Spleen (tissue), 11 donors: Measurements from ENCODE around the gene TNPO3. TPM values are rescaled to one million over a fixed set of nuclear protein-coding genes. Genes with fewer than 3 reads are reported as not detected.

Experiments used
- DNase-seq: peaks from one replicate; pipeline ENCODE4 v3.0.0-alpha.2; 2020
- H3K27ac ChIP-seq, 8 donors: fragments of 200-600 bp; sonication (generic) in 7 of 8; 1 replicate in 4 of 8; 2 replicates in 4 of 8; pipeline versions ENCODE4 v1.5.0 to v1.8.0; 2016 to 2021; ENCODE audit warnings: inconsistent platforms in 4 of 8, mild to moderate bottlenecking in 4 of 8, moderate library complexity in 1 of 8
- H3K27me3 ChIP-seq, 7 donors: fragments of 200-600 bp; sonication (generic) in 6 of 7; replicated peaks in 1 of 7; 1 replicate in 4 of 7; 2 replicates in 3 of 7; pipeline versions ENCODE4 v1.5.0 to v1.8.0; 2016 to 2021; ENCODE audit warnings: inconsistent platforms in 3 of 7, mild to moderate bottlenecking in 1 of 7
- H3K36me3 ChIP-seq, 6 donors: fragments of 200-600 bp; sonication (generic) in 5 of 6; 1 replicate in 4 of 6; 2 replicates in 2 of 6; pipeline versions ENCODE4 v1.5.0 to v1.8.0; 2016 to 2021; ENCODE audit warnings: inconsistent platforms in 2 of 6
- H3K4me1 ChIP-seq, 6 donors: fragments of 200-600 bp; sonication (generic) in 5 of 6; 1 replicate in 3 of 6; 2 replicates in 3 of 6; pipeline versions ENCODE4 v1.5.0 to v1.8.0; 2016 to 2021; ENCODE audit warnings: inconsistent platforms in 3 of 6
- H3K4me3 ChIP-seq, 8 donors: fragments of 200-600 bp; sonication (generic) in 7 of 8; 1 replicate in 4 of 8; 2 replicates in 4 of 8; pipeline versions ENCODE4 v1.5.0 to v1.8.0; 2016 to 2021; ENCODE audit warnings: inconsistent platforms in 4 of 8, mild to moderate bottlenecking in 4 of 8, moderate library complexity in 2 of 8
- H3K9me3 ChIP-seq, 8 donors: fragments of 200-600 bp; sonication (generic) in 7 of 8; 1 replicate in 4 of 8; 2 replicates in 4 of 8; pipeline versions ENCODE4 v1.5.0 to v1.8.0; 2016 to 2021; ENCODE audit warnings: inconsistent platforms in 4 of 8
- POLR2A ChIP-seq, 3 donors: fragments of 450-650 bp; IDR thresholded peaks; one replicate each; pipeline ENCODE4 v1.5.1; 2017; ENCODE audit warnings: antibody characterized with exemption in 3 of 3, mild to moderate bottlenecking in 1 of 3
- POLR2AphosphoS5 ChIP-seq, 3 donors: sonication (generic); formaldehyde crosslinking; IDR thresholded peaks; one replicate each; pipeline ENCODE4 v1.5.1; 2017; ENCODE audit warnings: antibody characterized with exemption in 3 of 3
- WGBS, 5 donors: extraction: QIAGEN DNeasy Blood & Tissue Kit in 3 of 5; methylation state at CpG; one replicate each; pipeline versions ENCODE4 v1.1.5 to v1.1.7; 2013 to 2018; 5-methylcytosine and 5-hydroxymethylcytosine counted together
- intact Hi-C: fragments of 100-400 bp; cut with DNase I; formaldehyde crosslinking; loops from one replicate; pipeline ENCODE4 v1.15.0; 2023; ENCODE audit warnings: low total_unique reads
- polyA plus RNA-seq, 3 donors: library from polyadenylated mRNA; stranded (reverse); fragments of 200-250 nt; gene quantifications; one replicate each; pipeline ENCODE4 v1.2.1, GENCODE V29; 2013
- total RNA-seq, 7 donors: library from RNA; depleted of rRNA in 3 of 7; stranded (reverse); fragments of >200 nt in 3 of 7; fragmentation: NEBNext Ultra II Directional in 4 of 7; extraction: Animal tissue kit (Norgen Biotek cat#: 25700) in 4 of 7; gene quantifications; one replicate each; pipeline versions ENCODE4 v1.1.0 to v1.2.1, GENCODE V29; 2016 to 2021
- TF ChIP-seq, protein P1 (sequence below), 11 experiments: fragments of 200-600 bp in 7 of 11; fragments of 450-650 bp in 4 of 11; sonication (generic) in 4 of 11; IDR thresholded peaks in 8 of 11; conservative IDR thresholded peaks in 3 of 11; 1 replicate in 7 of 11; 2 replicates in 4 of 11; pipeline versions ENCODE4 v1.4.0 to v1.8.0; 2016 to 2021; ENCODE audit warnings: antibody characterized with exemption in 11 of 11, inconsistent platforms in 4 of 11, mild to moderate bottlenecking in 1 of 11
- donor health status: healthy with polysubstance abuse.
- donor health status: DM: no; HTN: no; CAD: no; lungs with moderate emphysema.
- donor health status: DM: no; HTN: no; CAD: no.
- donor health status: Bipolar disorder and iron deficiency.
- donor health status: healthy.
- donor health status: DM: no; HTN: no; CAD: no.
- donor health status: DM: yes; HTN: yes; CAD: no.

TNPO3 gene
- total and polyA plus RNA-seq, 10 donors: 11.2 to 49.0 (median 35.1) TPM

DNA sequence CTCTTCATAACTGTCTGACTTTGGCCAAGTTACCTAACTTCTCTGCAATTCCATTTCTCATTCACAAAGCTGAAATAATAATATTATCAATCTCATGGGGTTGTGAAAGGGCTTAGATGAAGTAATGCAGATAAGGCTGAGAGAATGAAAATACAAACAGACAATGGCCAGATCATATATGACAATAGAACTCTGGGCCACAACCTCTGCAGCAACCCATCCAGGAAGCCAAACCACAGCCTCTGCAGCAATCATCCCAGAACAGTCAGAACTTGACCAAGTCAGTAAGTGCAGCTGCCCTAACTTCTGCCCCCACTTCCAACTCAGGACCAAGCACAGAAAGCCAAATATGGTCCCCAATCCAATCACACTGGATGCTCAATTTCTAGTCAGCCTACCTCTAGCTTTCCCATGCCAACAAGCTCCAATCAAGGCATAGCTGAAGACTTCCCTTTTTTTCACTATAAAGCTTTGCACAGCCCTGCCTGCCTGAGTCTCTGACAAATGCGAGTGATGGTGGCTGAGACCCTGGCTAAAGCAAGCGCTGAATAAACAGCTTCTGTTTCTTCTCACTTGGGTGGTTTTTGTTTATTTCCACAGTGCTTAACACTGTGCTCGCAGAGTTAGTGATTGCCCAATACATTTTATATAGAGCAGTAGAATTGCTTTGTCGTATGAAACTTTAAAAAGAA, 34.8 kb upstream of the TNPO3 start:
- Histone ChIP-seq H3K27me3 (no peaks in the 10 kb centered on the region), H3K27ac (peak overlapping the region in 5 of 8 donors; percentile 26 to 75 (median 65)), H3K4me1 (peaks cover 0 to 35% (median 16%) of the 10 kb centered on the region in 6 donors), H3K4me3 (no peak overlapping the region), H3K36me3 (no peaks in the 10 kb centered on the region), H3K9me3 (no peaks in the 10 kb centered on the region)
- TF ChIP-seq POLR2A (IDR thresholded peaks at IDR 0.05) (no peak), POLR2AphosphoS5 (IDR thresholded peaks at IDR 0.05) (peak in 1 of 3 donors; percentile 8)
- TF ChIP-seq, protein P1, sequence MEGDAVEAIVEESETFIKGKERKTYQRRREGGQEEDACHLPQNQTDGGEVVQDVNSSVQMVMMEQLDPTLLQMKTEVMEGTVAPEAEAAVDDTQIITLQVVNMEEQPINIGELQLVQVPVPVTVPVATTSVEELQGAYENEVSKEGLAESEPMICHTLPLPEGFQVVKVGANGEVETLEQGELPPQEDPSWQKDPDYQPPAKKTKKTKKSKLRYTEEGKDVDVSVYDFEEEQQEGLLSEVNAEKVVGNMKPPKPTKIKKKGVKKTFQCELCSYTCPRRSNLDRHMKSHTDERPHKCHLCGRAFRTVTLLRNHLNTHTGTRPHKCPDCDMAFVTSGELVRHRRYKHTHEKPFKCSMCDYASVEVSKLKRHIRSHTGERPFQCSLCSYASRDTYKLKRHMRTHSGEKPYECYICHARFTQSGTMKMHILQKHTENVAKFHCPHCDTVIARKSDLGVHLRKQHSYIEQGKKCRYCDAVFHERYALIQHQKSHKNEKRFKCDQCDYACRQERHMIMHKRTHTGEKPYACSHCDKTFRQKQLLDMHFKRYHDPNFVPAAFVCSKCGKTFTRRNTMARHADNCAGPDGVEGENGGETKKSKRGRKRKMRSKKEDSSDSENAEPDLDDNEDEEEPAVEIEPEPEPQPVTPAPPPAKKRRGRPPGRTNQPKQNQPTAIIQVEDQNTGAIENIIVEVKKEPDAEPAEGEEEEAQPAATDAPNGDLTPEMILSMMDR (IDR thresholded peaks at IDR 0.05 in 8 of 11, conservative IDR thresholded peaks at IDR 0.05 in 3 of 11): no peak
- no peak for DNase-seq
- 23 to 39% (median 31%) methylated on average over 4 of the region's 4 CpGs for WGBS, 5 donors
- intact Hi-C loops: loop anchor here (5.0 kb wide), 1 partner anchor 187 kb away; no protein-coding TSS in a partner anchor

DNA sequence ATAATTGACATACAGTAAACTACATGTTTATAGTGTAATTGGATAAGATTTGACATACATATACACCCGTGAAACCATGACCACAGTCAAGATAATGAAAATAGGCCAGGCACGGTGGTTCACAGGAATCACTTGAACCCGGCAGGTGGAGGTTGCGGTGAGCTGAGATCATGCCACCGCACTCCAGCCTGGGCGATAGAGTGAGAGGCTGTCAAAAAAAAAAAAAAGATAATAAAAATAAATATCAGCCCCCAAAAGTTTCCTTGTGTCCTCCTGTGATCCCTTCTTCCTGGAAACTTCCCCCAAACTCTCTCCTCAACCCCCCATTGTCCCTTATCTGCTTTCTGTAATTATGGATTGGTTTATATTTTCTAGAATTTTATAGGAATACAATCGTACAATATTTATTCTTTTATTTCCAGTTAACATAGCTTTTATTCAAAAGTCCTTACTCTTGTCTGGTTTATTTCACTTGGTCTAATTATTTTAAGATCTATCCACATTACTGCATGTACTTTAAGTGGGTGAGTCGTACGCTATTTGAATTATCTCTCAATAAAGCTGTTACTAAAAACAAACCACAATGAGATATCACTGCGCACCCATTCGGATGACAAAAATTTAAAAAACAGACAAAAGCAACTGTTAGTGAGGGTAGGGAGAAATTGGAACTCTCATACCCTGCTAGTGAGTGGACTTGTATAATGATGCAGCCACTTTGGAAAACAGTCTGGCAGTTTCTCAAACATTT, 30.1 kb upstream of the TNPO3 start:
- TF ChIP-seq POLR2A (IDR thresholded peaks at IDR 0.05): no peak
- TF ChIP-seq POLR2AphosphoS5 (IDR thresholded peaks at IDR 0.05): no peak
- TF ChIP-seq, protein P1 (IDR thresholded peaks at IDR 0.05 in 8 of 11, conservative IDR thresholded peaks at IDR 0.05 in 3 of 11): no peak
- intact Hi-C loops: no loop called here
- H3K36me3 ChIP-seq: no peaks in the 10 kb centered on the region
- no peaks in the 10 kb centered on the region for H3K9me3 ChIP-seq
- WGBS, 5 donors: 85 to 93% (median 89%) methylated on average over 11 of the region's 11 CpGs
- peaks cover 0 to 11% (median 3%) of the 10 kb centered on the region in 6 donors for H3K4me1 ChIP-seq
- no peak overlapping the region for H3K4me3 ChIP-seq
- DNase-seq: no peak
- H3K27ac ChIP-seq: no peak overlapping the region
- no peaks in the 10 kb centered on the region for H3K27me3 ChIP-seq

DNA sequence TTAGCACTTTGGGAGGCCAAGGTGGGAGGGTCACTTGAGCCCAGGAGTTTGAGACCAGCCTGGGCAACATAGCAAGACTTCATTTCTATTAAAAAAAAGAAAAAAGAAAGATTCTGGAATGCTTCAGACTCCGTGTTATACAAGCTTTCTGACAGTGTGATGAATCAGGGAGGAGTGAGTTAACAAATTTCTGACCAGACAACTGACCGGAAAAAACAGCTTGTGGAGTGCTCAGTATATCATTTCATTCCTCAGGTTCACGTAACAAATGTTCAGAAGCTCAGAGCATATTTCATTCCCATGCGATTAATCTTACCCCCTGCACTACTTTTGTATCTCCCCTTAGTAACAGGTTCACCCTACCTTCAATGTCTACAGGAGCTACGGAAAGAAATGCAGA, 28.6 kb upstream of the TNPO3 start:
- Histone ChIP-seq H3K9me3 (no peaks in the 10 kb centered on the region), H3K27ac (peak overlapping the region in 2 of 8 donors; percentile 68 to 76), H3K27me3 (no peaks in the 10 kb centered on the region), H3K36me3 (no peaks in the 10 kb centered on the region), H3K4me3 (no peak overlapping the region), H3K4me1 (no peaks in the 10 kb centered on the region)
- intact Hi-C loops: no loop called here
- TF ChIP-seq, protein P1 (IDR thresholded peaks at IDR 0.05 in 8 of 11, conservative IDR thresholded peaks at IDR 0.05 in 3 of 11): no peak
- TF ChIP-seq POLR2AphosphoS5 (IDR thresholded peaks at IDR 0.05): no peak
- DNase-seq: no peak
- 76 to 84% (median 79%) methylated on average over 5 of the region's 5 CpGs for WGBS, 5 donors

DNA sequence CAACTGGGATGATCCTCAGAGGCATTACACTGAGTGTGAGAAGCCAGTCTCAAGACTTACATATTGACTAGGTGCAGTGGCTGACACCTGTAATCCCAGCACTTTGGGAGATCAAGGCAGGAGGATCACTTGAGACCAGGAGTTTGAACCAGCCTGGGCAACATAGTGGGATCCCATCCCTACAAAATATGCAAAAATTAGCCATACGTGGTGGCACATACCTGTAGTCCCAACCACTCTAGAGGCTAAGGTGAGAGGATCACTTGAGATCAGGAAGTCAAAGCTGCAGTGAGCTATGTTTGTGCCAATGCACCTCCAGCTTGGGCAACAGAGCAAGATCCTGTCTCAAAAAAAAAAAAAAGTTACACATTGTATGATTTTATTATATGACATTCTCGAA, 23.5 kb upstream of the TNPO3 start:
- H3K4me1 ChIP-seq: peaks cover 0 to 2% (median 0%) of the 10 kb centered on the region in 6 donors
- H3K4me3 ChIP-seq: no peak overlapping the region
- H3K27me3 ChIP-seq: no peaks in the 10 kb centered on the region
- TF ChIP-seq POLR2A (IDR thresholded peaks at IDR 0.05): no peak
- no peak for TF ChIP-seq POLR2AphosphoS5 (IDR thresholded peaks at IDR 0.05)
- TF ChIP-seq, protein P1 (IDR thresholded peaks at IDR 0.05 in 8 of 11, conservative IDR thresholded peaks at IDR 0.05 in 3 of 11): no peak
- 86 to 93% (median 90%) methylated on average over 2 of the region's 2 CpGs for WGBS, 5 donors
- DNase-seq: no peak
- H3K27ac ChIP-seq: no peak overlapping the region
- no peaks in the 10 kb centered on the region for H3K9me3 ChIP-seq
- no peaks in the 10 kb centered on the region for H3K36me3 ChIP-seq
- intact Hi-C loops: no loop called here
